Activated CD8-positive, alpha-beta memory T cell treated with anti-CD3 and anti-CD28 coated beads, Interleukin-2, amount 50 U/mL, for 24 hours (primary cell): ENCODE measurements around the gene AEBP1.

ENCODE experiments used
- DNase-seq: peaks from one replicate; pipeline ENCODE4 v3.0.0-alpha.2; 2020; ENCODE audit errors: extremely low read depth

The AEBP1 gene

GRCh38 chr7:44142028-44142427 is 37.9 kb downstream of the AEBP1 start:
- DNase-seq, result no peak

GRCh38 chr7:44143646-44144250 is 39.6 kb downstream of the AEBP1 start:
- no peak for DNase-seq

GRCh38 chr7:44144426-44144967 is 40.4 kb downstream of the AEBP1 start:
- DNase-seq, result no peak

- no peak for DNase-seq
These were observed 40.9 kb downstream of the AEBP1 start for GRCh38 chr7:44144968-44145478.

GRCh38 chr7:44145479-44145968 is 41.4 kb downstream of the AEBP1 start:
- DNase-seq, result no peak

- no peak for DNase-seq
These were observed 42.1 kb downstream of the AEBP1 start for GRCh38 chr7:44145969-44146911.

GRCh38 chr7:44147026-44147991 is 43.2 kb downstream of the AEBP1 start:
- no peak for DNase-seq

GRCh38 chr7:44148166-44148565 is 44.0 kb downstream of the AEBP1 start:
- no peak for DNase-seq

- DNase-seq, result no peak
These were observed 44.9 kb downstream of the AEBP1 start for GRCh38 chr7:44148961-44149536.

GRCh38 chr7:44149571-44150465 is 45.7 kb downstream of the AEBP1 start:
- DNase-seq, result no peak

GRCh38 chr7:44150466-44150832 is 46.3 kb downstream of the AEBP1 start:
- DNase-seq, result no peak

- no peak for DNase-seq
These were observed 47.1 kb downstream of the AEBP1 start for GRCh38 chr7:44150966-44151941.

- no peak for DNase-seq
These were observed 47.8 kb downstream of the AEBP1 start for GRCh38 chr7:44151956-44152355.

GRCh38 chr7:44152971-44153947 is 49.1 kb downstream of the AEBP1 start:
- DNase-seq, result no peak

- DNase-seq, result no peak
These were observed 49.8 kb downstream of the AEBP1 start for GRCh38 chr7:44153948-44154335.

GRCh38 chr7:44154703-44155102 is 50.6 kb downstream of the AEBP1 start:
- no peak for DNase-seq
